ENCODE results near the gene RBMX. TPM values are rescaled to one million over a fixed set of nuclear protein-coding genes. Genes with fewer than 3 reads are reported as not detected.
"Not testable (repeated sequence)": the region's sequence is repeated elsewhere in the genome, so short reads cannot be mapped to it uniquely, and the experiment has no call there.

The RBMX gene
- total RNA-seq, 2 donors from 2014 or later, result 239 TPM

GRCh38 chrX:136899221-136899620 is 18.7 kb upstream of the RBMX start:
- H3K9me3 ChIP-seq (ENCODE audit: control insufficient read depth, low read length, poor library complexity, severe bottlenecking), result no peaks in the 10 kb centered on the region
- Mint-ChIP-seq H3K27ac (no peak overlapping the region), H3K36me3 (ENCODE audit: low read depth) (no peaks in the 10 kb centered on the region), H3K4me3 (no peak overlapping the region), H3K27me3 (no peaks in the 10 kb centered on the region), H3K4me1 (no peaks in the 10 kb centered on the region)
- ATAC-seq (no peak), DNase-seq (no peak)

- not testable (repeated sequence) for H3K36me3 Mint-ChIP-seq (ENCODE audit: low read depth); DNase-seq; H3K27ac Mint-ChIP-seq; H3K4me1 Mint-ChIP-seq; ATAC-seq; H3K4me3 Mint-ChIP-seq; H3K27me3 Mint-ChIP-seq; H3K9me3 ChIP-seq (ENCODE audit: control insufficient read depth, low read length, poor library complexity, severe bottlenecking)
Measured at GRCh38 chrX:136898752-136899151, 18.2 kb upstream of the RBMX start.

DNA sequence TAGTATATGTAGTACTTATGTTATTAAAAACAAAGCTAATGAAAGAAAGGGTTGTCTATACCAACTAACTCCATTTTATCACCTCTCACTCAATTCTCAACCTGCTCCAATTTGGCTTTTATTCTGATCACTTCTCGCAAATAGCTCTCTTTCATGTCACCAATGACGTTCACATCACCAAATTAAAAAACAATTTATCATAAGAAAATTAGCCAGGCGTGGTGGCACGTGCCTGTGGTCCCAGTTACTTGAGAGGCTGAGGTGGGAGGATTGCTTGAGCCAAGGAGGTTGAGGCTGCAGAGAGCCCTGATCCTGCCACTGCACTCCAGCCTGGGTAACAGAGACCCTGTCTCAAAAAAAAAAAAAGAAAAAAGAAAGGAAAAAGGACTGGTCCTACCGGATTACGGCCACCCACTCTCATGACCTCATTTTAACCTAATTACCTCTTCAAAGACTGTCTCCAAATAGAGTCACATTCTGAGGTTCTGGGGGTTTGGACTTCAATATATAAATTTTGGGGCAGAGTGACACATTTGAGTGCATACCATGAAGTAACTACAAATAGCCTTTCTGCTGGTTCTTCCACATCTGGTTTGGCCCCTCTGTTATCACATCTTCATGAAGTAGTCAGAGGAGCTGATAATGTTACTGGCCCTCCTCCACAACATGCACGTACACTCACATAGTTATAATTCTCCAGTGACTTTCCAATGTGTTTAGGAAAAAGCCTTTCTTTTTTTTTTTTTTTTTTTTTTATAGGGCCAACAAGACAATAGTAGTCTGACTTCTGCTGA is 15.8 kb upstream of the RBMX start:
- no peaks in the 10 kb centered on the region for H3K27me3 Mint-ChIP-seq
- ATAC-seq (no peak), DNase-seq (no peak)
- H3K36me3 Mint-ChIP-seq (ENCODE audit: low read depth), result no peaks in the 10 kb centered on the region
- no peak overlapping the region for H3K4me3 Mint-ChIP-seq
- H3K4me1 Mint-ChIP-seq, result no peaks in the 10 kb centered on the region
- no peaks in the 10 kb centered on the region for H3K9me3 ChIP-seq (ENCODE audit: control insufficient read depth, low read length, poor library complexity, severe bottlenecking)
- H3K27ac Mint-ChIP-seq, result no peak overlapping the region

- no peaks in the 10 kb centered on the region for H3K9me3 ChIP-seq (ENCODE audit: control insufficient read depth, low read length, poor library complexity, severe bottlenecking)
- H3K27ac Mint-ChIP-seq, result no peak overlapping the region
- no peaks in the 10 kb centered on the region for H3K4me1 Mint-ChIP-seq
- ATAC-seq (no peak), DNase-seq (no peak)
- no peak overlapping the region for H3K4me3 Mint-ChIP-seq
- H3K36me3 Mint-ChIP-seq (ENCODE audit: low read depth), result no peaks in the 10 kb centered on the region
- H3K27me3 Mint-ChIP-seq, result no peaks in the 10 kb centered on the region
Measured at GRCh38 chrX:136892412-136892811, 11.9 kb upstream of the RBMX start.

GRCh38 chrX:136890596-136890995 is 10.1 kb upstream of the RBMX start:
- not testable (repeated sequence) for ATAC-seq; H3K4me3 Mint-ChIP-seq; H3K27ac Mint-ChIP-seq; H3K27me3 Mint-ChIP-seq; H3K9me3 ChIP-seq (ENCODE audit: control insufficient read depth, low read length, poor library complexity, severe bottlenecking); DNase-seq; H3K4me1 Mint-ChIP-seq; H3K36me3 Mint-ChIP-seq (ENCODE audit: low read depth)

DNA sequence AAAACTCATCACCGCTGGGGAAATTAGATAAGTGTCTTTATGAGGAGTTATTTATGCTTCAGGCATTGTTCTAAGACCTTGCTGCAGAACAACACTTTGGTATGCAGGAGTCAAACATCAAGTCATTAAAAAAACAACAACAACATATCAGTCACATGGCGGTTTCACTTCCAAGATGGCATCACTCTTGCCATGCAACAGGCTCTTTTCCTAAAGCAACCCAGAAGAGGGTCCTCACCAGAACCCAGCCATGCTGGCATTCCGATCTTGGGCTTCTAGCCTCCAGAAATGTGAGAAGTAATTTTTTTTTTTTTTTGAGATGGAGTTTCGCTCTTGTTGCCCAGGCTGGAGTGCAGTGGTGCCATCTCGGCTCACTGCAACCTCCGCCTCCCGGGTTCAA is 8.7 kb upstream of the RBMX start:
- ATAC-seq (no peak), DNase-seq (no peak)
- no peak overlapping the region for H3K4me3 Mint-ChIP-seq
- no peaks in the 10 kb centered on the region for H3K9me3 ChIP-seq (ENCODE audit: control insufficient read depth, low read length, poor library complexity, severe bottlenecking)
- no peaks in the 10 kb centered on the region for H3K4me1 Mint-ChIP-seq
- no peak overlapping the region for H3K27ac Mint-ChIP-seq
- H3K36me3 Mint-ChIP-seq (ENCODE audit: low read depth), result no peaks in the 10 kb centered on the region
- no peaks in the 10 kb centered on the region for H3K27me3 Mint-ChIP-seq

DNA sequence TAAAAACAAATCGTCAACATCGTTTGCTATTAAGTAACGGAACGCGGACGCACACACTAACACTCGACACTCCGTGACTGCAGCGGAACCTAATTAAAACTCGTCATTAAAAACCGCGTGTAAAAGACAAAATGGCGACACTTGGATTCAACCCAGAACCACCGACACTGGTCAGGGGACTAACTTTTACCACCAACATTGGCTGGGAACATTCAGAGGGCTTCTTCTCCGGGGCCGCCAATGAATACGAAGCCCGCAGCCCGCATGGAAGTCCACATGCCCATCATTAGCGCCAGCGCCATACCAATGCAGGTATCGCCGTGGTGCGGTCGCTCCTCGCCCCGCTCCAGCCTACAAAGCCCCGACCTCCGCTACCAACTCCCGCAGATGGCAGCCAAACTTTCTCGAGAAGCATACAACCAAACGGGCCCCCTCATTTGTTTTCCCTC is 498 bp downstream of the RBMX start:
- Mint-ChIP-seq H3K4me3 (peak overlapping the region; percentile 96), H3K4me1 (peaks cover 8% of the 10 kb centered on the region), H3K36me3 (ENCODE audit: low read depth) (peaks cover 5% of the 10 kb centered on the region), H3K27ac (peak overlapping the region; percentile 98), H3K27me3 (no peaks in the 10 kb centered on the region)
- no peaks in the 10 kb centered on the region for H3K9me3 ChIP-seq (ENCODE audit: control insufficient read depth, low read length, poor library complexity, severe bottlenecking)
- peak; percentile 49 for ATAC-seq
- peak in 2 of 3 donors; percentile 14 to 15 for DNase-seq

DNA sequence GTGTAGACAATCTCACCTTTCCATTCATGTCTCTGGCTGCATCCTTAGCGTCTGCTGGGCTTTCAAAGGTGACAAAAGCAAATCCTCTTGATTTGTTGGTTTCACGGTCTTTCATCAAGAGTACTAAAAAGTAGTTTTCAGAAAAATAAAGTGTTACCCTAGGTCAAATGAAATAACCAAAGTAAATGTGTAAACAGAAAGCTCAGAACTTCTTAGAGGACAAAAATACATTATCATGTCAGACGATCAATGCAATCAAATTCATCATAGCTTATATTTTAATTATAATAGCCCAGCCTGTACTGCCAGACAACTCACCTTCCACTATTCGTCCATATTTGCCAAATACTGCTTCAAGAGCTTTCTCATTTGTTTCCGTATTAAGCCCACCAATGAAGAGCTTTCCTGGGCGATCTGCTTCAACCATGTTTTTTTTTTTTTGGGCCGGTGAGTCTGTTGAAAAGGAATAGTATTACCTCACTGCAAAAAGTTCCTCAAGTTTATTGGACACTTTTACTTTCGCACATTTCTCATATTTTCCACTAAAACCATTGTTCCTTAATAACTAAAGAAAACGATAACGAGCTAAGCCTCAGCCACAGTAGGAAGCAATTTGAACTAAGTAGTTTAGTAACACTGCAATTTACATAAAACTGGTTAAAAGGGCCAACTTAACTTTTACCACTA is 1.4 kb downstream of the RBMX start:
- Mint-ChIP-seq H3K27me3 (no peaks in the 10 kb centered on the region), H3K36me3 (ENCODE audit: low read depth) (peaks cover 5% of the 10 kb centered on the region), H3K27ac (peak overlapping the region; percentile 98), H3K4me3 (peak overlapping the region; percentile 96), H3K4me1 (peaks cover 10% of the 10 kb centered on the region)
- ATAC-seq (no peak), DNase-seq (no peak)
- H3K9me3 ChIP-seq (ENCODE audit: control insufficient read depth, low read length, poor library complexity, severe bottlenecking), result no peaks in the 10 kb centered on the region

DNA sequence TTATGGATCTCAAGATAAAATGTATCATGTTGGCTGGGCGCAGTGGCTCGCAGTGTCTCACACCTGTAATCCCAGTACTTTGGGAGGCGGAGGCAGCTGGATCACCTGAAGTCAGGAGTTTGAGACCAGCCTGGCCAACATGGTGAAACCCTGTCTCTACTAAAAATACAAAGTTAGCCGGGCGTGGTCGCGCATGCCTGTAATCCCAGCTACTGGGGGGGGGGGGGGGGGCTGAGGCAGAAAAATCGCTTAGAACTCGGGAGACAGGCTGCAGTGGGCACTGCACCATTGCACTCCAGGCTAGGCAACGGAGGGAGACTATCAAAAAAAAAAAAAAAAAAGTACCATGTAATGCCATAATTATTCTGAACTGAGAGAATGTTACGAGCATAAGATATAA is 2.1 kb downstream of the RBMX start:
- H3K4me3 Mint-ChIP-seq, result peak overlapping the region; percentile 66
- DNase-seq, result no peak
- no peak for ATAC-seq
- peaks cover 10% of the 10 kb centered on the region for H3K4me1 Mint-ChIP-seq
- no peaks in the 10 kb centered on the region for H3K9me3 ChIP-seq (ENCODE audit: control insufficient read depth, low read length, poor library complexity, severe bottlenecking)
- H3K36me3 Mint-ChIP-seq (ENCODE audit: low read depth), result peaks cover 5% of the 10 kb centered on the region
- peak overlapping the region; percentile 98 for H3K27ac Mint-ChIP-seq
- H3K27me3 Mint-ChIP-seq, result no peaks in the 10 kb centered on the region

DNA sequence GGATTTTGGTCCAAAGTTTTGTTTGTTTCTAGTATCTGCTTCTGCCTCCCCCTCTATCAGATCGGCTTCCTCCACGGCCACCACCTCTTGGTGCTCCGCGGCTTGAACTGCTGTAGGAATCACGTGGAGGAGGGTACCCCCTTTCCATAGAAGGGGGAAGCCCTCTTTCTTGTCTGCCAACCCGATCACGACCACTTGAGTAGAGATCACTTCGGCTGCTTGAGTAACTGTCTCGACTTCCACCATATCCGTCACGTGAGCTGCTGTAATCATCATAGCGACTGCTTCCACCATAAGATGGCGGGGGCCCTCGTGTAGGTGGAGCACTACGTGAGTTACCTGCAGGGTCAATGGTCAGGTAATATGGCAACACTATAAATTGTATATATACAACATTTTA is 6.4 kb downstream of the RBMX start:
- not testable (repeated sequence) for DNase-seq; H3K36me3 Mint-ChIP-seq (ENCODE audit: low read depth); H3K9me3 ChIP-seq (ENCODE audit: control insufficient read depth, low read length, poor library complexity, severe bottlenecking); ATAC-seq; H3K27me3 Mint-ChIP-seq; H3K4me3 Mint-ChIP-seq
- Mint-ChIP-seq H3K4me1 (peaks cover 13% of the 10 kb centered on the region), H3K27ac (peak overlapping the region; percentile 77)

GRCh38 chrX:136873210-136873609 is 7.3 kb downstream of the RBMX start:
- not testable (repeated sequence) for H3K4me3 Mint-ChIP-seq; ATAC-seq; H3K9me3 ChIP-seq (ENCODE audit: control insufficient read depth, low read length, poor library complexity, severe bottlenecking); DNase-seq; H3K36me3 Mint-ChIP-seq (ENCODE audit: low read depth); H3K27me3 Mint-ChIP-seq
- Mint-ChIP-seq H3K27ac (peak overlapping the region; percentile 77), H3K4me1 (peaks cover 13% of the 10 kb centered on the region)

DNA sequence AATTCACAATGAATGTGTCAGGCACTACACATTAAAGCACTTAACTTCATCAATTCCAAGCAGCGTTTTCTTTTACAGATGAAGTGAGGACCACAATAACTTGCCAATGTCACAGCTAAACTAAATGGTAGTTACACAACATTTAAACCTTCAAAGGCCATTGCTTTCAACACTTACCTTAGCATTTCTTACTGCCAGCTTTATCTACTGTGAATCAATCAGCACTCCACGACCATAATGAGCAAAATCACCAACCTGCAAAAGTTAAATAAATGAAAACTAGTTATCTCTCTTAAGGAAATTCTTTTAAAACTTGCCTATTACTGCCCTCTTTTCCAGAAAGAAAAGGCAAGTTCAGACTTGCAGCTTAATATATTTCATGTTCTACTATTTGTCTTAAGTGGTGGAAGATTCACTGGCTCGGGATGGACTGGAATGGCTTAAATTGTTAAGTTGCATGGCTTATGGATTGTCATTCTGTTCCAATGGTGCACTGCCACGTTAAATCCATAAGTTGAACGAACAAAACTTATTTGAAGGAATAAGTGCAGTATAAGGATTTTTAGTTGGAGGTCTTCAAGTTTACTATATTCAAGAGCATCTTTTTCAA is 8.3 kb downstream of the RBMX start:
- no peaks in the 10 kb centered on the region for H3K27me3 Mint-ChIP-seq
- peaks cover 15% of the 10 kb centered on the region for H3K4me1 Mint-ChIP-seq
- no peak for DNase-seq
- no peak for ATAC-seq
- peak overlapping the region; percentile 43 for H3K4me3 Mint-ChIP-seq
- no peaks in the 10 kb centered on the region for H3K9me3 ChIP-seq (ENCODE audit: control insufficient read depth, low read length, poor library complexity, severe bottlenecking)
- H3K36me3 Mint-ChIP-seq (ENCODE audit: low read depth), result peaks cover 2% of the 10 kb centered on the region
- peak overlapping the region; percentile 37 for H3K27ac Mint-ChIP-seq

DNA sequence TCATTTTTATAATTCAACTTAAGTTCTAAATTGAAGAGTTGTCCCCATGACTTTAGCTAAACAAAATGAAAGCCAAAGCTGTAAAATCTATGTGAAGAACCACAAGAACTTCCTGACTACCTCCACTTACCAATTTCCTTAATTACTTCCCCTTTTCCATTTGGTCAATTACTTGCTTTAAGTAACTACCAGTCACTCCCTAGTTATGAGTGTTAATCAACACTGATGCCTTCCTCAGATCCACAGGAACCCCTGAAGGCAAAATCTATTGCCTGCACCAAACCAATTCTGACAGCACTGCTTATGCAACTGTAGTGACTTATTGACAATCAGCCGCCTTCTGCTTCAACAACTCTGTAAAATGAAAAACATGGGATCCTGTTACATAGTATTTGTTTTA is 10.5 kb downstream of the RBMX start:
- H3K9me3 ChIP-seq (ENCODE audit: control insufficient read depth, low read length, poor library complexity, severe bottlenecking), result no peaks in the 10 kb centered on the region
- H3K27ac Mint-ChIP-seq, result peak overlapping the region; percentile 85
- peak overlapping the region; percentile 21 for H3K4me3 Mint-ChIP-seq
- DNase-seq (no peak), ATAC-seq (no peak)
- H3K27me3 Mint-ChIP-seq, result no peaks in the 10 kb centered on the region
- H3K36me3 Mint-ChIP-seq (ENCODE audit: low read depth), result peaks cover 2% of the 10 kb centered on the region
- H3K4me1 Mint-ChIP-seq, result peaks cover 16% of the 10 kb centered on the region

Measured in T-helper 17 cell (primary cell).